GDM1 (cell line): ENCODE measurements around the gene CD33.

Source experiments
- DNase-seq: peaks from one replicate; lab custom pipeline; 2025; lab: John Stamatoyannopoulos, UW

The CD33 gene

GRCh38 chr19:51259348-51260245 is 34.7 kb downstream of the CD33 start:
- DNase-seq = peak; percentile 55

- DNase-seq = no peak
These were observed 38.9 kb downstream of the CD33 start for GRCh38 chr19:51263808-51264207.

GRCh38 chr19:51271067-51271466 is 46.2 kb downstream of the CD33 start:
- no peak for DNase-seq

- no peak for DNase-seq
These were observed 47.4 kb downstream of the CD33 start for GRCh38 chr19:51272183-51272810.

- no peak for DNase-seq
These were observed 49.3 kb downstream of the CD33 start for GRCh38 chr19:51274049-51274770.

- DNase-seq = no peak
These were observed 52.2 kb downstream of the CD33 start for GRCh38 chr19:51277112-51277511.

- DNase-seq = no peak
These were observed 57.5 kb downstream of the CD33 start for GRCh38 chr19:51282335-51282734.

GRCh38 chr19:51285682-51286081 is 60.8 kb downstream of the CD33 start:
- DNase-seq = no peak
